A673 (cell line): ENCODE data around the gene LITAFD. TPM values are rescaled to one million over a fixed set of nuclear protein-coding genes. Genes with fewer than 3 reads are reported as not detected.

Experiments used
- BruUV-seq: library from RNA; stranded (reverse); fragments of 400-500 nt; replicated peaks from 2 replicates; lab custom pipeline; 2021; lab: Mats Ljungman, UMichigan
- CTCF ChIA-PET: fragments of 300-600 bp; sonication (Branson Sonifier 250); formaldehyde crosslinking; loops from one replicate; lab custom pipeline; 2022; ENCODE audit warnings: antibody characterized with exemption; lab: Charles Lee
- POLR2A ChIA-PET: fragments of 300-600 bp; sonication (Branson Sonifier 250); formaldehyde crosslinking; loops from one replicate; lab custom pipeline; 2022; ENCODE audit warnings: antibody characterized with exemption; ENCODE audit not compliant: low non-redundant PET; lab: Charles Lee
- DNase-seq: peaks from one replicate; pipeline ENCODE4 v3.0.0-alpha.2; 2015; ENCODE audit warnings: low spot score
- H3K27ac ChIP-seq: fragments of 200-600 bp; sonication (generic); 2 replicates; pipeline ENCODE4 v1.5.1; 2016; ENCODE audit warnings: mixed run types, low read depth, mild to moderate bottlenecking, mixed read lengths, antibody characterized with exemption, low read length; ENCODE audit not compliant: poor library complexity, severe bottlenecking
- H3K27me3 ChIP-seq: fragments of 200-600 bp; sonication (generic); replicated peaks from 2 replicates; pipeline ENCODE4 v1.6.1; 2017; ENCODE audit warnings: mixed run types, low read depth, mild to moderate bottlenecking, mixed read lengths, antibody characterized with exemption, low read length; ENCODE audit not compliant: insufficient read depth, poor library complexity
- H3K36me3 ChIP-seq: fragments of 200-600 bp; sonication (generic); 2 replicates; pipeline ENCODE4 v1.6.1; 2016; ENCODE audit warnings: mixed run types, mild to moderate bottlenecking, mixed read lengths, antibody characterized with exemption, low read length; ENCODE audit not compliant: insufficient read depth, poor library complexity, severe bottlenecking
- H3K4me1 ChIP-seq: fragments of 200-600 bp; sonication (generic); 2 replicates; pipeline ENCODE4 v1.6.1; 2017; ENCODE audit warnings: mixed run types, mild to moderate bottlenecking, mixed read lengths, antibody characterized with exemption, low read length; ENCODE audit not compliant: insufficient read depth, poor library complexity, severe bottlenecking
- H3K4me3 ChIP-seq: fragments of 200-600 bp; sonication (generic); 2 replicates; pipeline ENCODE4 v1.5.1; 2016; ENCODE audit warnings: low read depth, mixed run types, mild to moderate bottlenecking, mixed read lengths, low read length; ENCODE audit not compliant: poor library complexity, severe bottlenecking
- H3K9me3 ChIP-seq: fragments of 200-600 bp; sonication (generic); 2 replicates; pipeline ENCODE4 v1.6.1; 2016; ENCODE audit warnings: mixed run types, low read depth, mild to moderate bottlenecking, mixed read lengths, antibody characterized with exemption, low read length; ENCODE audit not compliant: poor library complexity, severe bottlenecking
- CTCF ChIP-seq: fragments of 300-800, 200-600 bp; sonication (generic); conservative IDR thresholded peaks from 2 replicates; pipeline ENCODE4 v1.5.1; 2017; ENCODE audit warnings: low read depth, mild to moderate bottlenecking, antibody characterized with exemption, low read length, moderate library complexity, mixed read lengths
- EZH2 ChIP-seq: fragments of 200-600 bp; sonication (generic); IDR thresholded peaks from 2 replicates; pipeline ENCODE4 v1.6.1; 2017; ENCODE audit warnings: borderline replicate concordance, low read depth, mild to moderate bottlenecking, mixed read lengths, antibody characterized with exemption, low read length; ENCODE audit not compliant: poor library complexity, severe bottlenecking
- intact Hi-C: fragments of 100-400 bp; cut with micrococcal nuclease; formaldehyde crosslinking; loops from one replicate; pipeline ENCODE4 v1.10.0; 2022; ENCODE audit not compliant: unreplicated experiment
- total RNA-seq: library from RNA; stranded (reverse); gene quantifications from 2 replicates; pipeline ENCODE4 v1.2.3, GENCODE V29; 2021

LITAFD gene
- total RNA-seq, 1 experiment from 2014 or later = not detected

GRCh38 chr16:8887431-8887765, 5.2 kb downstream of the LITAFD start:
- no peak for DNase-seq

GRCh38 chr16:8887952-8888560, 5.9 kb downstream of the LITAFD start:
- intact Hi-C loops = no loop called here
- H3K9me3 ChIP-seq = no peaks in the 10 kb centered on the region
- CTCF ChIA-PET = no interaction called here
- TF ChIP-seq CTCF = no peak
- TF ChIP-seq EZH2 = no peak
- BruUV-seq = no TSS peak
- peaks cover 37% of the 10 kb centered on the region for H3K36me3 ChIP-seq
- H3K4me3 ChIP-seq = no peak overlapping the region
- DNase-seq = no peak
- POLR2A ChIA-PET = no interaction called here
- no peaks in the 10 kb centered on the region for H3K27me3 ChIP-seq
- H3K27ac ChIP-seq = no peak overlapping the region
- H3K4me1 ChIP-seq = no peaks in the 10 kb centered on the region

More at GRCh38 chr16:8887431-8887765, 5.2 kb downstream of the LITAFD start:
- CTCF ChIA-PET = no interaction called here
- Histone ChIP-seq H3K27ac (no peak overlapping the region), H3K27me3 (no peaks in the 10 kb centered on the region), H3K4me3 (no peak overlapping the region), H3K36me3 (peaks cover 31% of the 10 kb centered on the region), H3K9me3 (no peaks in the 10 kb centered on the region), H3K4me1 (no peaks in the 10 kb centered on the region)
- BruUV-seq = no TSS peak
- intact Hi-C loops = no loop called here
- POLR2A ChIA-PET = no interaction called here
- TF ChIP-seq EZH2 (no peak), CTCF (no peak)

- Histone ChIP-seq H3K27ac (no peak overlapping the region), H3K9me3 (no peaks in the 10 kb centered on the region), H3K27me3 (no peaks in the 10 kb centered on the region), H3K4me1 (no peaks in the 10 kb centered on the region), H3K4me3 (no peak overlapping the region), H3K36me3 (peaks cover 48% of the 10 kb centered on the region)
- CTCF ChIA-PET = interaction anchor here (2.3 kb wide), 1 partner anchor 9 kb away, joined by 6 read pairs; no protein-coding TSS in a partner anchor
- DNase-seq = no peak
- POLR2A ChIA-PET = no interaction called here
- intact Hi-C loops = no loop called here
- TF ChIP-seq CTCF (no peak), EZH2 (no peak)
- BruUV-seq = no TSS peak
These were observed 7.1 kb downstream of the LITAFD start for GRCh38 chr16:8888951-8889892.
